DMS153 treated with DMSO at 0.1 percent for 48 hours (cell line): Measurements from ENCODE around the gene MMP1.

Experiments used
- DNase-seq: peaks from one replicate; lab custom pipeline; 2025; ENCODE audit not compliant: unreplicated experiment; lab: John Stamatoyannopoulos, UW

Gene MMP1

GRCh38 chr11:102807921-102808320 lies 10.0 kb upstream of the MMP1 start:
- no peak for DNase-seq

- no peak for DNase-seq
Measured at GRCh38 chr11:102806296-102806695, 8.3 kb upstream of the MMP1 start.

GRCh38 chr11:102802341-102802740 lies 4.4 kb upstream of the MMP1 start:
- no peak for DNase-seq

GRCh38 chr11:102800767-102801166 lies 2.8 kb upstream of the MMP1 start:
- DNase-seq: no peak

GRCh38 chr11:102799681-102800340 lies 1.9 kb upstream of the MMP1 start:
- DNase-seq: no peak

- no peak for DNase-seq
Measured at GRCh38 chr11:102794382-102794781, 3.6 kb downstream of the MMP1 start.

- DNase-seq: no peak
Measured at GRCh38 chr11:102793677-102794290, 4.2 kb downstream of the MMP1 start.

GRCh38 chr11:102792604-102793003 lies 5.4 kb downstream of the MMP1 start:
- no peak for DNase-seq

GRCh38 chr11:102791271-102792036 lies 6.5 kb downstream of the MMP1 start:
- DNase-seq: no peak

GRCh38 chr11:102788334-102788995 lies 9.5 kb downstream of the MMP1 start:
- DNase-seq: no peak

- DNase-seq: no peak
Measured at GRCh38 chr11:102784380-102784779, 13.6 kb downstream of the MMP1 start.

GRCh38 chr11:102783720-102784119 lies 14.2 kb downstream of the MMP1 start:
- DNase-seq: peak; percentile 62

GRCh38 chr11:102783016-102783415 lies 14.9 kb downstream of the MMP1 start:
- DNase-seq: no peak

GRCh38 chr11:102781676-102782075 lies 16.3 kb downstream of the MMP1 start:
- no peak for DNase-seq

- DNase-seq: peak; percentile 42
Measured at GRCh38 chr11:102780491-102780918, 17.5 kb downstream of the MMP1 start, which contains the start of gene MMP10. Gene MMP10 (minus strand): TSS chr11:102780628. CDS start chr11:102780591, 37 bp downstream.

- no peak for DNase-seq
Measured at GRCh38 chr11:102776454-102776853, 21.5 kb downstream of the MMP1 start.

- no peak for DNase-seq
Measured at GRCh38 chr11:102773386-102773785, 24.6 kb downstream of the MMP1 start.

- DNase-seq: no peak
Measured at GRCh38 chr11:102771351-102771750, 26.6 kb downstream of the MMP1 start.

GRCh38 chr11:102770191-102770590 lies 27.8 kb downstream of the MMP1 start:
- DNase-seq: no peak

- DNase-seq: no peak
Measured at GRCh38 chr11:102767800-102768199, 30.2 kb downstream of the MMP1 start.

- DNase-seq: no peak
Measured at GRCh38 chr11:102763440-102763839, 34.5 kb downstream of the MMP1 start.
